Spleen (tissue), 11 donors: ENCODE data around the gene CNIH2. TPM values are rescaled to one million over a fixed set of nuclear protein-coding genes. Genes with fewer than 3 reads are reported as not detected.
"Not testable (repeated sequence)": the region's sequence is repeated elsewhere in the genome, so short reads cannot be mapped to it uniquely, and the experiment has no call there.

Experiments used
- DNase-seq: peaks from one replicate; pipeline ENCODE4 v3.0.0-alpha.2; 2020
- H3K27ac ChIP-seq, 8 donors: fragments of 200-600 bp; sonication (generic) in 7 of 8; 1 replicate in 4 of 8; 2 replicates in 4 of 8; pipeline versions ENCODE4 v1.5.0 to v1.8.0; 2016 to 2021; ENCODE audit warnings: inconsistent platforms in 4 of 8, mild to moderate bottlenecking in 4 of 8, moderate library complexity in 1 of 8
- H3K27me3 ChIP-seq, 7 donors: fragments of 200-600 bp; sonication (generic) in 6 of 7; replicated peaks in 1 of 7; 1 replicate in 4 of 7; 2 replicates in 3 of 7; pipeline versions ENCODE4 v1.5.0 to v1.8.0; 2016 to 2021; ENCODE audit warnings: inconsistent platforms in 3 of 7, mild to moderate bottlenecking in 1 of 7
- H3K36me3 ChIP-seq, 6 donors: fragments of 200-600 bp; sonication (generic) in 5 of 6; 1 replicate in 4 of 6; 2 replicates in 2 of 6; pipeline versions ENCODE4 v1.5.0 to v1.8.0; 2016 to 2021; ENCODE audit warnings: inconsistent platforms in 2 of 6
- H3K4me1 ChIP-seq, 6 donors: fragments of 200-600 bp; sonication (generic) in 5 of 6; 1 replicate in 3 of 6; 2 replicates in 3 of 6; pipeline versions ENCODE4 v1.5.0 to v1.8.0; 2016 to 2021; ENCODE audit warnings: inconsistent platforms in 3 of 6
- H3K4me3 ChIP-seq, 8 donors: fragments of 200-600 bp; sonication (generic) in 7 of 8; 1 replicate in 4 of 8; 2 replicates in 4 of 8; pipeline versions ENCODE4 v1.5.0 to v1.8.0; 2016 to 2021; ENCODE audit warnings: inconsistent platforms in 4 of 8, mild to moderate bottlenecking in 4 of 8, moderate library complexity in 2 of 8
- H3K9me3 ChIP-seq, 8 donors: fragments of 200-600 bp; sonication (generic) in 7 of 8; 1 replicate in 4 of 8; 2 replicates in 4 of 8; pipeline versions ENCODE4 v1.5.0 to v1.8.0; 2016 to 2021; ENCODE audit warnings: inconsistent platforms in 4 of 8
- POLR2A ChIP-seq, 3 donors: fragments of 450-650 bp; IDR thresholded peaks; one replicate each; pipeline ENCODE4 v1.5.1; 2017; ENCODE audit warnings: antibody characterized with exemption in 3 of 3, mild to moderate bottlenecking in 1 of 3
- POLR2AphosphoS5 ChIP-seq, 3 donors: sonication (generic); formaldehyde crosslinking; IDR thresholded peaks; one replicate each; pipeline ENCODE4 v1.5.1; 2017; ENCODE audit warnings: antibody characterized with exemption in 3 of 3
- WGBS, 5 donors: extraction: QIAGEN DNeasy Blood & Tissue Kit in 3 of 5; methylation state at CpG; one replicate each; pipeline versions ENCODE4 v1.1.5 to v1.1.7; 2013 to 2018; 5-methylcytosine and 5-hydroxymethylcytosine counted together
- intact Hi-C: fragments of 100-400 bp; cut with DNase I; formaldehyde crosslinking; loops from one replicate; pipeline ENCODE4 v1.15.0; 2023; ENCODE audit warnings: low total_unique reads
- polyA plus RNA-seq, 3 donors: library from polyadenylated mRNA; stranded (reverse); fragments of 200-250 nt; gene quantifications; one replicate each; pipeline ENCODE4 v1.2.1, GENCODE V29; 2013
- total RNA-seq, 7 donors: library from RNA; depleted of rRNA in 3 of 7; stranded (reverse); fragments of >200 nt in 3 of 7; fragmentation: NEBNext Ultra II Directional in 4 of 7; extraction: Animal tissue kit (Norgen Biotek cat#: 25700) in 4 of 7; gene quantifications; one replicate each; pipeline versions ENCODE4 v1.1.0 to v1.2.1, GENCODE V29; 2016 to 2021
- TF ChIP-seq, protein P1 (sequence below), 11 experiments: fragments of 200-600 bp in 7 of 11; fragments of 450-650 bp in 4 of 11; sonication (generic) in 4 of 11; IDR thresholded peaks in 8 of 11; conservative IDR thresholded peaks in 3 of 11; 1 replicate in 7 of 11; 2 replicates in 4 of 11; pipeline versions ENCODE4 v1.4.0 to v1.8.0; 2016 to 2021; ENCODE audit warnings: antibody characterized with exemption in 11 of 11, inconsistent platforms in 4 of 11, mild to moderate bottlenecking in 1 of 11
- donor health status: healthy with polysubstance abuse.
- donor health status: DM: no; HTN: no; CAD: no; lungs with moderate emphysema.
- donor health status: DM: no; HTN: no; CAD: no.
- donor health status: Bipolar disorder and iron deficiency.
- donor health status: healthy.
- donor health status: DM: no; HTN: no; CAD: no.
- donor health status: DM: yes; HTN: yes; CAD: no.

Gene CNIH2
- total and polyA plus RNA-seq, 10 donors: 0.20 to 1.9 (median 0.77) TPM; not detected in 2

GRCh38 chr11:66247801-66248200 is 30.2 kb upstream of the CNIH2 start:
- no peak overlapping the region for H3K4me3 ChIP-seq
- peaks cover 0 to 6% (median under 1%) of the 10 kb centered on the region in 6 donors for H3K4me1 ChIP-seq
- intact Hi-C loops: no loop called here
- no peak overlapping the region for H3K27ac ChIP-seq
- no peaks in the 10 kb centered on the region for H3K27me3 ChIP-seq
- no peaks in the 10 kb centered on the region for H3K9me3 ChIP-seq
- peaks cover 0 to 72% (median 22%) of the 10 kb centered on the region in 6 donors for H3K36me3 ChIP-seq
- no peak for DNase-seq
- WGBS, 5 donors: 81 to 92% (median 87%) methylated on average over 3 of the region's 3 CpGs
- no peak for TF ChIP-seq POLR2AphosphoS5 (IDR thresholded peaks at IDR 0.05)
- TF ChIP-seq, protein P1, sequence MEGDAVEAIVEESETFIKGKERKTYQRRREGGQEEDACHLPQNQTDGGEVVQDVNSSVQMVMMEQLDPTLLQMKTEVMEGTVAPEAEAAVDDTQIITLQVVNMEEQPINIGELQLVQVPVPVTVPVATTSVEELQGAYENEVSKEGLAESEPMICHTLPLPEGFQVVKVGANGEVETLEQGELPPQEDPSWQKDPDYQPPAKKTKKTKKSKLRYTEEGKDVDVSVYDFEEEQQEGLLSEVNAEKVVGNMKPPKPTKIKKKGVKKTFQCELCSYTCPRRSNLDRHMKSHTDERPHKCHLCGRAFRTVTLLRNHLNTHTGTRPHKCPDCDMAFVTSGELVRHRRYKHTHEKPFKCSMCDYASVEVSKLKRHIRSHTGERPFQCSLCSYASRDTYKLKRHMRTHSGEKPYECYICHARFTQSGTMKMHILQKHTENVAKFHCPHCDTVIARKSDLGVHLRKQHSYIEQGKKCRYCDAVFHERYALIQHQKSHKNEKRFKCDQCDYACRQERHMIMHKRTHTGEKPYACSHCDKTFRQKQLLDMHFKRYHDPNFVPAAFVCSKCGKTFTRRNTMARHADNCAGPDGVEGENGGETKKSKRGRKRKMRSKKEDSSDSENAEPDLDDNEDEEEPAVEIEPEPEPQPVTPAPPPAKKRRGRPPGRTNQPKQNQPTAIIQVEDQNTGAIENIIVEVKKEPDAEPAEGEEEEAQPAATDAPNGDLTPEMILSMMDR (IDR thresholded peaks at IDR 0.05 in 8 of 11, conservative IDR thresholded peaks at IDR 0.05 in 3 of 11): no peak
- no peak for TF ChIP-seq POLR2A (IDR thresholded peaks at IDR 0.05)

DNA sequence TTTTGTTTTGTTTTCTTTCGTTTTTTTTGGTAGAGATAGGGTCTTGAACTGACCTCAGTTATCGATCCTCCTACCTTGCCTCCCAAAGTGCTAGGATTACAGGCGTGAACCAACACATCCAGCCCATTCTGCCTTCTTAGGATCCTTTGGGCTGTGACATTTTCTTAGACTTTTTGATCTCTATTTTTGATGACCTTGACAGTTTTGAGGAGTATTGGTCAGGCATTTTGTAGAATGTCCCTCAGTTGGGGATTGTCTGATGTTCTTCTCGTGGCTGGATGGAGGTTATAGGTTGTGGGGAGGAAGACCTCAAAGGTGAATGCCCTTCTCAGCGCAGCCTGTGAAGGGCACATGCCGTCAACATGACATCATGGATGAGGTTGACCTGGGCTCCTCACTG is 29.1 kb upstream of the CNIH2 start:
- H3K9me3 ChIP-seq: no peaks in the 10 kb centered on the region
- no peaks in the 10 kb centered on the region for H3K27me3 ChIP-seq
- no peak for TF ChIP-seq POLR2A (IDR thresholded peaks at IDR 0.05)
- TF ChIP-seq POLR2AphosphoS5 (IDR thresholded peaks at IDR 0.05): no peak
- intact Hi-C loops: no loop called here
- no peak overlapping the region for H3K4me3 ChIP-seq
- no peaks in the 10 kb centered on the region for H3K4me1 ChIP-seq
- 88 to 99% (median 92%) methylated on average over 6 of the region's 6 CpGs for WGBS, 5 donors
- H3K27ac ChIP-seq: no peak overlapping the region
- H3K36me3 ChIP-seq: peaks cover 0 to 61% (median 11%) of the 10 kb centered on the region in 6 donors
- no peak for DNase-seq

DNA sequence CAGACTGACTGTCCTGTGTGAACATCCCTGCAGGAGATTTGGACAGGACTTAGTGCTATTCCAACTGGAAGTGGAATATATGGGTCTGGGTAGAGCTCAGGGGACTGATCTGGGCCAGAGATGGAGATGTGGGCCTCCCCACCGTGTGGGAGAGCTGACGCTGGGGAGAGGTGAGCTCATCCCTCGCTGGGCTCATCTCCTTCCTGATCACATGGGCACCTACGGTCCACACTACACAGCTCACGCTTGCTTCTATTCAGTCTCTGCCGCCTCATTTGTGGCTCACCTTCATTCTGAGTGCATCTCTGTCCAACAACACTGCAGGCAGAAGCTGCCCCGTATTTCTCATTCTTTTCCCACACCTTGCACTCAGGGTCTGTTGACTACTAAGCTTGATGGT is 26.2 kb upstream of the CNIH2 start:
- Histone ChIP-seq H3K36me3 (peaks cover 0 to 40% (median 0%) of the 10 kb centered on the region in 6 donors), H3K9me3 (no peaks in the 10 kb centered on the region), H3K4me1 (peaks cover 0 to 10% (median 7%) of the 10 kb centered on the region in 6 donors), H3K4me3 (no peak overlapping the region), H3K27ac (no peak overlapping the region), H3K27me3 (peaks cover 0 to 8% (median 0%) of the 10 kb centered on the region in 7 donors)
- 72 to 87% (median 79%) methylated on average over 7 of the region's 7 CpGs for WGBS, 5 donors
- TF ChIP-seq POLR2AphosphoS5 (IDR thresholded peaks at IDR 0.05): peak in 1 of 3 donors; percentile 40
- TF ChIP-seq POLR2A (IDR thresholded peaks at IDR 0.05): no peak
- intact Hi-C loops: no loop called here
- no peak for DNase-seq

GRCh38 chr11:66253081-66253480 is 24.9 kb upstream of the CNIH2 start:
- H3K4me1 ChIP-seq: peaks cover 0 to 21% (median 13%) of the 10 kb centered on the region in 6 donors
- DNase-seq, H3K9me3 ChIP-seq, intact Hi-C loops, H3K27ac ChIP-seq, H3K4me3 ChIP-seq: not testable (repeated sequence)
- WGBS, 5 donors: 72 to 80% (median 76%) methylated on average over 6 of the region's 6 CpGs
- peaks cover 0 to 28% (median 0%) of the 10 kb centered on the region in 6 donors for H3K36me3 ChIP-seq
- peaks cover 0 to 15% (median 0%) of the 10 kb centered on the region in 7 donors for H3K27me3 ChIP-seq

DNA sequence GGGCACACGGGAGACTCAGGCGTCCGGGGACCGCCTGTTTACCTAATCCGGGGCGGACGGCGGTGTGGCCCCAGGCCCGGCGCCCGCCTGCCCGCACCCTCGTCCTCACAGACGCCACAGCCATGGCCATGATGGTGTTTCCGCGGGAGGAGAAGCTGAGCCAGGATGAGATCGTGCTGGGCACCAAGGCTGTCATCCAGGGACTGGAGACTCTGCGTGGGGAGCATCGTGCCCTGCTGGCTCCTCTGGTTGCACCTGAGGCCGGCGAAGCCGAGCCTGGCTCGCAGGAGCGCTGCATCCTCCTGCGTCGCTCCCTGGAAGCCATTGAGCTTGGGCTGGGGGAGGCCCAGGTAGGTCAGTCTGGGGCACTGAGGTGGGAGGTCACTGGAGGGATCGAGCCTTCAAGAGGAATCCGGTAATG is 19.5 kb upstream of the CNIH2 start:
- peaks cover 5 to 42% (median 25%) of the 10 kb centered on the region in 6 donors for H3K4me1 ChIP-seq
- H3K27me3 ChIP-seq: peaks cover 0 to 15% (median 0%) of the 10 kb centered on the region in 7 donors
- H3K4me3 ChIP-seq: peak overlapping the region; percentile 80 to 100 (median 96)
- TF ChIP-seq POLR2AphosphoS5 (IDR thresholded peaks at IDR 0.05) (no peak), POLR2A (IDR thresholded peaks at IDR 0.05) (peak in 1 of 3 donors; percentile 26)
- TF ChIP-seq, protein P1 (IDR thresholded peaks at IDR 0.05 in 8 of 11, conservative IDR thresholded peaks at IDR 0.05 in 3 of 11): peak in 8 of 11 experiments; percentile 1 to 61 (median 38)
- H3K27ac ChIP-seq: peak overlapping the region; percentile 83 to 96 (median 90)
- intact Hi-C loops: no loop called here
- H3K9me3 ChIP-seq: no peaks in the 10 kb centered on the region
- 5 to 25% (median 5%) methylated on average over 2 to 28 of the region's 28 CpGs for WGBS, 5 donors
- H3K36me3 ChIP-seq: peaks cover 0 to 37% (median 18%) of the 10 kb centered on the region in 6 donors
- no peak for DNase-seq
